IPS-11a (cell line): Measurements from ENCODE around the gene FXYD2.

ENCODE experiments used
- H3K4me3 ChIP-seq: one replicate; pipeline ENCODE4 v1.5.1; 2013; ENCODE audit warnings: low read depth, low read length, control low read depth

Gene FXYD2

GRCh38 chr11:117770061-117770460 is 54.5 kb downstream of the FXYD2 start:
- no peak overlapping the region for H3K4me3 ChIP-seq
